ENCODE measurements around the gene DOCK2.
"Not testable (repeated sequence)": the region's sequence is repeated elsewhere in the genome, so short reads cannot be mapped to it uniquely, and the experiment has no call there.

DOCK2 gene

DNA sequence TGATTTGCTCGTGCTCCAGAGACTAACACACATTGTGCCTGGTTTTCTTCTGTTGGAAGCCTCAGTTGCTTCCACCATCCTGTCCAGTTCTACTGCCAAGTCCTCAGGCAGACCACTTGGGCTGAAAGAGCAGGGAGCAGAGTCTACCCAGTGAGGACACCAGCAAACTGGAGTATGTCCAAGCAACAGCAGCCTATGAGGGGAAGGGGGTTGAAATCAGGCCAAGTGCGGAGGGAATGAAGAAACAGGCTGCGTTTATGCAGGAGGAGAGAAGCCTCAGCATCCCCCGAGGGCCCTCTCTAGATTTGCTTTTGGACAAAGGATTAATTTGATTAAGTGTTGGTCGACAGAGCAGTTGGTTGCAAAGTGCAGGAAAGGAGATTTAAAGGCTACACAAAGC lies 14.5 kb downstream of the DOCK2 start:
- TF ChIP-seq, protein P1, sequence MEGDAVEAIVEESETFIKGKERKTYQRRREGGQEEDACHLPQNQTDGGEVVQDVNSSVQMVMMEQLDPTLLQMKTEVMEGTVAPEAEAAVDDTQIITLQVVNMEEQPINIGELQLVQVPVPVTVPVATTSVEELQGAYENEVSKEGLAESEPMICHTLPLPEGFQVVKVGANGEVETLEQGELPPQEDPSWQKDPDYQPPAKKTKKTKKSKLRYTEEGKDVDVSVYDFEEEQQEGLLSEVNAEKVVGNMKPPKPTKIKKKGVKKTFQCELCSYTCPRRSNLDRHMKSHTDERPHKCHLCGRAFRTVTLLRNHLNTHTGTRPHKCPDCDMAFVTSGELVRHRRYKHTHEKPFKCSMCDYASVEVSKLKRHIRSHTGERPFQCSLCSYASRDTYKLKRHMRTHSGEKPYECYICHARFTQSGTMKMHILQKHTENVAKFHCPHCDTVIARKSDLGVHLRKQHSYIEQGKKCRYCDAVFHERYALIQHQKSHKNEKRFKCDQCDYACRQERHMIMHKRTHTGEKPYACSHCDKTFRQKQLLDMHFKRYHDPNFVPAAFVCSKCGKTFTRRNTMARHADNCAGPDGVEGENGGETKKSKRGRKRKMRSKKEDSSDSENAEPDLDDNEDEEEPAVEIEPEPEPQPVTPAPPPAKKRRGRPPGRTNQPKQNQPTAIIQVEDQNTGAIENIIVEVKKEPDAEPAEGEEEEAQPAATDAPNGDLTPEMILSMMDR (IDR thresholded peaks at IDR 0.05), result no peak
- no peak overlapping the region for H3K27ac ChIP-seq

DNA sequence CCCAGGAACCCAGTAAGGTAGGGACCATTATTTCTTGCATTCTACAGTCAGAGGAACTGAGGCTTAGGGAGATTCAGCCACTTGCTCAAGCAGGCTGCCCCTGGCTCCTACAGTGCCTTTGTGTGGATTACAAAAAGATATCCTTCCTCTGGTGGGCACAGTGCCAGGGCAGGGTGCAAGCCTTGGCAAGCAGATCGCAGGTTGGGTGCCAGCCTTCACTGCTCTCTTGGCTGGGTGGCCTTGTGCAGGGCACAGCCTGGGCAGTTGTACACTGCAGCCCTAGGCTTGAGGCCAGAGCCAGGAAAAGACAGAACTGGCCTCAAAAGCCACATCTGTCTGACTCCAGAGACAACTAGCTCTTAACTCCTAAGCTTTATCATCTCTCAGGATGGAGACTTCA lies 15.0 kb downstream of the DOCK2 start:
- H3K27ac ChIP-seq, result no peak overlapping the region

DNA sequence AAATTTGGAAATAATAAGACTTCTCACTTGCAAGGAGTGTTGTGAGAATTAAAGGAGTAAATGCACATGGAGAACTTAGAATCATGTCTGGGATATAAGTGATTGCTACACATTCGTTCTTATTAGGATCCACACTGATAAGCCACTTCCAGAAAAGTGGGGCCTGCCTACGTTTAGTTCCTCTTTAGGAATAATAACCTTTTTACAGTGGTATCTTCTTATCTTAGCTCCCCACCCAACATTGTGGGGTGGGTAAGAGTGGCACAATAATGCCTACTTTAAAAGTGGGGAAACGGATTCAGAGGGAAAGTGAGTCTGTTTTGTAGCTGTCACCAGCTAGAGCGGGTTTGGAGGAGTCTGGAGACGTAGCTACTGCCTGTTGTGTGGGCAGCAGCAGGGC lies 16.0 kb downstream of the DOCK2 start:
- H3K27ac ChIP-seq, result no peak overlapping the region
- TF ChIP-seq, protein P1 (IDR thresholded peaks at IDR 0.05), result no peak
- no peak for TF ChIP-seq ZFX (IDR thresholded peaks at IDR 0.05; ENCODE audit: borderline replicate concordance)

More for the DNA sequence above, 15.0 kb downstream of the DOCK2 start:
- TF ChIP-seq, protein P1 (IDR thresholded peaks at IDR 0.05), result no peak
- TF ChIP-seq ZFX (IDR thresholded peaks at IDR 0.05; ENCODE audit: borderline replicate concordance), result no peak

DNA sequence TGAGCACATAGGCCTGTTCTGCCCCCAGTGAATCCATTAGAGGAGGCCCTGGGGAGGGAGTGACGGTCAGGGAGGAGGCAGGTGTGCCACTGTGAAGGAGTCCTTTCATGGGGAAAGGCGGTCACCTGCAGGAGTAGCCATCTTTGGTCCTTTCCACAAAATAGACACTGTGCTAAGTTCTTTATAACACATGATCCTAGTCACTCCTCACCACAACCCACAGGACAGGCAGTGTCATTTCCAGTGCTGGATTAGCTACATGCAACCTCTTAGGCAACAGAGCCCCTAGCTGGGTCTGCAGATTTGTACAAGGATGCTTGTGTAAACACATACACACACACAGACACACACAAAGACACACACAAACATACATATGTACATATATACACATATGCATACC lies 18.3 kb downstream of the DOCK2 start:
- no peak for TF ChIP-seq ZFX (IDR thresholded peaks at IDR 0.05; ENCODE audit: borderline replicate concordance)
- TF ChIP-seq, protein P1 (IDR thresholded peaks at IDR 0.05), result no peak
- H3K27ac ChIP-seq, result no peak overlapping the region

DNA sequence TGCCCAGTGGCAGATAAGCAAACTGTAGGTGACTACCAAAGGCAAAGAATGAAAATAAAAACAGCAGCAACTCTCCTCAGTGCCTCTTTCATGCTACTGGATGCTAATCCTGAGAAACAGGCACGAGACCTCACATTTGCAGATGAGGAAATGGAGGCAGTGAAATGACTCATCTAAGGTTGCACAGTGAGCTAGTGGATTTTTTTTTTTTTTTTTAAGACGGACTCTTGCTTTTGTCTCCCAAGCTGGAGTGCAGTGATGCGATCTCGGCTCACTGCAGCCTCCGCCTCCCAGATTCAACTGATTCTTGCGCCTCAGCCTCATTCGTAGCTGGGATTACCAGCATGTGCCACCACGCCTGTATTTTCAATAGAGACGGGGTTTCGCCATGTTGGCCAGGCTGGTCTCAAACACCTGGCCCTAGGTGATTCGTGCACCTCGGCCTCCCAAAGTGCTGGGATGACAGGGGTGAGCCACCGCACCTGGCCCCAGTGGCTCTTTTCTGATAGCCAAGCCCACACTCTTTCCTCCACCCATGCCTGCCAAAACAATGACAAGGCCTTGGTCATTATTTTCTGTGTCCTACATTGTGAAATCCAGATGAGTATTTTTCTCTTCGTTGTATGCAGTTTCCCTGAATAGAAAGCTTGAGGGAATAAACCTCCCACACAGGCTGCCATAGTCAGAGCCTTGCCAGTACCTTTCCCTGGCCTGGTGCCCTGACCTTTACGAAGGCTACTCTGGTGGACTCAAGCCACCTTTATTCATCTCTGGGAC lies 19.2 kb downstream of the DOCK2 start:
- H3K27ac ChIP-seq, result no peak overlapping the region
- TF ChIP-seq, protein P1 (IDR thresholded peaks at IDR 0.05), result no peak
- TF ChIP-seq ZFX (IDR thresholded peaks at IDR 0.05; ENCODE audit: borderline replicate concordance), result no peak

DNA sequence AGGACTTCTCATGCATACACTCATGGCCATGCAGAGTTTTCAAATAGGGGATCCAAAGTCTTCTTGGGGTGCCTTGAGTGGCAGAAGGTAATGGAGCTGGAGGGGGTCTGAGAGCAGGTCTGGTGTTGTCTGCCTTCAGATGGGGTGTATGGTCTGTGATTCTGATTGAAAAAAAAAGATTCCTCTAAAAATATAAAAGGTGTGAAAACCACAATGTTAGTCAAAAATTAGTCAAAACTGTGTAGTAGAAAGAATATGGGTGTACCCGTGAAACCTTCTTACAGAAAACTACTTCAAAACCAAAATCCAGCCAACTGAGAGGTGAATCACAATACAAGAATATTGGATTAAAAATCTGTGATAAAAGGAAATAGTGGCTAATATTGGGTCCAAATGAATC lies 20.1 kb downstream of the DOCK2 start:
- no peak overlapping the region for H3K27ac ChIP-seq
- TF ChIP-seq, protein P1 (IDR thresholded peaks at IDR 0.05), result no peak
- TF ChIP-seq ZFX (IDR thresholded peaks at IDR 0.05; ENCODE audit: borderline replicate concordance), result no peak

DNA sequence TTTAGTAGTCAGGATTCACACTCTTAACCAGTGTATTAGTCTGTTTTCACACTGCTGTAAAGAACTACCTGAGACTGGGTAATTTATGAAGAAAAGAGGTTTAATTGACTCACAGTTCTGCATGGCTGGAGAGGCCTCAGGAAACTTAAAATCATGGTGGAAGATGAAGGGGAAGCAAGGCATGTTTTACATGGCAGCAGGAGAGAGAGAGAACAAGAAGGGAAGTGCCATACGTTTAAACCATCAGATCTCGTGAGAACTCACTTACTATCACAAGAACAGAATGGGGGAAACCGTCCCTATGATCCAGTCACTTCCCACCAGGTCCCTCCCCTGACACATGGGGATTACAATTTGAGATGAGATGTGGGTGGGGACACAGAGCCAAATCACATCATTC lies 25.4 kb downstream of the DOCK2 start:
- H3K27ac ChIP-seq, result not testable (repeated sequence)

DNA sequence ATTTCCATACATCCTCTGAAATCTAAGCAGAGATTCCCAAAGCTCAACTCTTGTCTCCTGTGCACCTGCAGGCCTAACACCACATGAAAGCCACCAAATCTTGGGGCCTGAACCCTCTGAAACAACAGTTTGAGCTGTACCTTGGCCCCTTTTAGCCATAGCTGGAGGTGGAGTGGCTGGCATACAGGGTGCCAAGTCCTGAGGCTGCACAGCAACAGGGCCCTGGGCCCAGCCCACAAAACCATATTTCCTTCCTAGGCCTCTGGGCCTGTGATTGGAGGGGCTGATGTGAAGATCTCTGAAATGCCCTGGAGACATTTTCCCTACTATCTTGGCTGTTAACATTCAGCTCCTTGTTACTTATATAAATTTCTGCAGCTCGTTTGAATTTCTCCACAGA lies 26.5 kb downstream of the DOCK2 start:
- TF ChIP-seq, protein P1 (IDR thresholded peaks at IDR 0.05), result no peak
- no peak for TF ChIP-seq ZFX (IDR thresholded peaks at IDR 0.05; ENCODE audit: borderline replicate concordance)
- no peak overlapping the region for H3K27ac ChIP-seq
